ENCODE results near the gene THPO. TPM values are rescaled to one million over a fixed set of nuclear protein-coding genes. Genes with fewer than 3 reads are reported as not detected.
A peak's percentile ranks its signal among the peaks of the same experiment; 100 is the strongest.

THPO gene
- total RNA-seq, 2 donors from 2014 or later, result 0.17 TPM; not detected in 1

DNA sequence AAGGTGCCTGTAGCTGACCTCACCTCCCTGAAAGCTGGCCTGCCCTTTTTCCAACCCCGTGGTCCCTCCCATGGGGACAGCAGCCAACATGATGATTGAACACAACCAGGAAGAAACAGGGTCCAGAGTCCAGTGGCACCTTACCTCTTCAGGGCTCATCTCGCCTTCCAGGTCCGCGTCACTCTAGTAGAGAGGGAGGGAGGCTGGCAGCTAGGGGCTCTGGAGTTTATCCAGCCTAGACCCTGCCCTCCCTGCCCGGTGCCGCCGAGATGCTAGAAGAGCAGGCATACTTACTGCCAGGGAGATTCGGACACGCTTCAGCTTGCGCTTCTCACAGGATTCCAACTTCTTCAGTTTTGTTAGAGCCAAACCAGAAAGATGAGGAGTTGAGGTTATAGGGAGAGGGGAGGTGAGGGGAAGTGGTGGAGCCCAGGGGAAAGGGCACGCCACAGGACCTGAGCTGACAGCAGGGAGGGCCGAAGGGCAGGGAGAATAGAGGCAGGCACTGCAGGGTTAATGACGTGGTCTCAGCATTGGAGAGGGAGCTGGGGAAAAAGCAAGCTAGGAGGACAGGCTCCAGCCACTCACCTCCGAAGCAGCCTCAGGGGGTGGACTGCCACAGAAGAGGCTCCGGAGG lies 25.7 kb downstream of the THPO start:
- no peaks in the 10 kb centered on the region for H3K27me3 ChIP-seq
- H3K36me3 ChIP-seq, result no peaks in the 10 kb centered on the region
- intact Hi-C loops (cut with DNase I), result no loop called here
- DNase-seq, result peak; percentile 95
- peak overlapping the region; percentile 83 for H3K27ac ChIP-seq
- peak overlapping the region; percentile 28 to 57 for H3K9ac ChIP-seq (ENCODE audit: low read depth in 2 of 2, low read length in 2 of 2)
- TF ChIP-seq, protein P1, sequence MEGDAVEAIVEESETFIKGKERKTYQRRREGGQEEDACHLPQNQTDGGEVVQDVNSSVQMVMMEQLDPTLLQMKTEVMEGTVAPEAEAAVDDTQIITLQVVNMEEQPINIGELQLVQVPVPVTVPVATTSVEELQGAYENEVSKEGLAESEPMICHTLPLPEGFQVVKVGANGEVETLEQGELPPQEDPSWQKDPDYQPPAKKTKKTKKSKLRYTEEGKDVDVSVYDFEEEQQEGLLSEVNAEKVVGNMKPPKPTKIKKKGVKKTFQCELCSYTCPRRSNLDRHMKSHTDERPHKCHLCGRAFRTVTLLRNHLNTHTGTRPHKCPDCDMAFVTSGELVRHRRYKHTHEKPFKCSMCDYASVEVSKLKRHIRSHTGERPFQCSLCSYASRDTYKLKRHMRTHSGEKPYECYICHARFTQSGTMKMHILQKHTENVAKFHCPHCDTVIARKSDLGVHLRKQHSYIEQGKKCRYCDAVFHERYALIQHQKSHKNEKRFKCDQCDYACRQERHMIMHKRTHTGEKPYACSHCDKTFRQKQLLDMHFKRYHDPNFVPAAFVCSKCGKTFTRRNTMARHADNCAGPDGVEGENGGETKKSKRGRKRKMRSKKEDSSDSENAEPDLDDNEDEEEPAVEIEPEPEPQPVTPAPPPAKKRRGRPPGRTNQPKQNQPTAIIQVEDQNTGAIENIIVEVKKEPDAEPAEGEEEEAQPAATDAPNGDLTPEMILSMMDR (IDR thresholded peaks at IDR 0.05), result no peak
- H3K9me3 ChIP-seq, result no peaks in the 10 kb centered on the region
- no peak overlapping the region for H3K4me3 ChIP-seq
- no peaks in the 10 kb centered on the region for H3K4me1 ChIP-seq

DNA sequence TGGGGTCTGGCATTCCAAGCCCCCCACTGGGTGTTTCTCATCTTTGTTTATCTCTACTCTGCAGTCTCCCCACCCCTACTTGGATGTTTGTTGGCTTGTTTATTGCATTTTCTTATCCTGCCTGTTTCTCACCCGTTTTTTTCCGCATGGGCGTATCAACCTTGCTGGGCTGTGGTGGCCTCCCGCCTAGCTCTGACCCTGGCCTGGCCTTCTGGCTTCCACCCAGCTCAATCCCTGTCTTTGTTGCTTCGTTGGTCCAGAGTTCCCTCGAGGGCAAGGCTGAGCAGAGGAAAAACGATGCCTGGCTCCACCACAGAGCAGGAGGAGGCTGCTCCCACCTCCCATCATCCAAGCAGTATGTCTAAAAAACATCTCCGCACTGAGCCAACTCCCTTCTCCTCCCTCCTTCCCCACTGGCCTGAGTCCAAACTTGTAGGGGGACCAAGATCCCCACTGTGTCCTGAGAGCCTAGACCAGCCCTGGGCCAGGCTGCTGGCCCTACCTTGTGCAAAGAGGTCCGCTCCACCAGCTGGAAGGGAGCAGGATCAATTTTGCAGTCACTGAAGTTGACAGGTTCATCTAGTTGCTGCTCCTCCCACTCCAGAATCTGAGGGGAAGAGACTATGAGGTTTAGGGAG lies 26.4 kb downstream of the THPO start:
- H3K36me3 ChIP-seq, result no peaks in the 10 kb centered on the region
- no peak for DNase-seq
- H3K9me3 ChIP-seq, result no peaks in the 10 kb centered on the region
- peak overlapping the region in 1 of 2 donors; percentile 57 for H3K9ac ChIP-seq (ENCODE audit: low read depth in 2 of 2, low read length in 2 of 2)
- TF ChIP-seq, protein P1 (IDR thresholded peaks at IDR 0.05), result no peak
- intact Hi-C loops (cut with DNase I), result no loop called here
- peak overlapping the region; percentile 83 for H3K27ac ChIP-seq
- no peaks in the 10 kb centered on the region for H3K4me1 ChIP-seq
- no peaks in the 10 kb centered on the region for H3K27me3 ChIP-seq
- H3K4me3 ChIP-seq, result no peak overlapping the region

DNA sequence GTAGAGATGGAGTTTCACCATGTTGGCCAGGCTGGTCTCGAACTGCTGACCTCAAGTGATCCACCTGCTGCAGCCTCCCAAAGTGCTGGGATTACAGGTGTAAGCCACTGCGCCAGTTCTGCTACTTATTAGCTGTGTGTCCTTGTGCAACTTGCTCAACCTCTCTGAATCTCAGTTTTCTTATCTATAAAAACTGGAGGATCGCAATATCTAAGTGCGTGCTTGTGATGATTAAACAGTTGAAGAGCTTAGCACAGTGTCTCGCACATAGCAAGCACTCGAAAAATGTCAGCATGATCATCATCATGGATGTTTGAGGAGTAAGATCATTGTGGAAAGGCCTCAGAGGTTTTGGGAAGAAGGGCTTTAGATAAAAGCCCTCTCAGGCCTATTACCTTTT lies 27.4 kb downstream of the THPO start:
- Histone ChIP-seq H3K36me3 (no peaks in the 10 kb centered on the region), H3K27ac (no peak overlapping the region), H3K9me3 (no peaks in the 10 kb centered on the region), H3K4me3 (no peak overlapping the region), H3K27me3 (no peaks in the 10 kb centered on the region), H3K9ac (ENCODE audit: low read depth in 2 of 2, low read length in 2 of 2) (no peak overlapping the region), H3K4me1 (peaks cover under 1% of the 10 kb centered on the region)
- TF ChIP-seq, protein P1 (IDR thresholded peaks at IDR 0.05), result no peak
- no peak for DNase-seq
- intact Hi-C loops (cut with DNase I), result no loop called here

DNA sequence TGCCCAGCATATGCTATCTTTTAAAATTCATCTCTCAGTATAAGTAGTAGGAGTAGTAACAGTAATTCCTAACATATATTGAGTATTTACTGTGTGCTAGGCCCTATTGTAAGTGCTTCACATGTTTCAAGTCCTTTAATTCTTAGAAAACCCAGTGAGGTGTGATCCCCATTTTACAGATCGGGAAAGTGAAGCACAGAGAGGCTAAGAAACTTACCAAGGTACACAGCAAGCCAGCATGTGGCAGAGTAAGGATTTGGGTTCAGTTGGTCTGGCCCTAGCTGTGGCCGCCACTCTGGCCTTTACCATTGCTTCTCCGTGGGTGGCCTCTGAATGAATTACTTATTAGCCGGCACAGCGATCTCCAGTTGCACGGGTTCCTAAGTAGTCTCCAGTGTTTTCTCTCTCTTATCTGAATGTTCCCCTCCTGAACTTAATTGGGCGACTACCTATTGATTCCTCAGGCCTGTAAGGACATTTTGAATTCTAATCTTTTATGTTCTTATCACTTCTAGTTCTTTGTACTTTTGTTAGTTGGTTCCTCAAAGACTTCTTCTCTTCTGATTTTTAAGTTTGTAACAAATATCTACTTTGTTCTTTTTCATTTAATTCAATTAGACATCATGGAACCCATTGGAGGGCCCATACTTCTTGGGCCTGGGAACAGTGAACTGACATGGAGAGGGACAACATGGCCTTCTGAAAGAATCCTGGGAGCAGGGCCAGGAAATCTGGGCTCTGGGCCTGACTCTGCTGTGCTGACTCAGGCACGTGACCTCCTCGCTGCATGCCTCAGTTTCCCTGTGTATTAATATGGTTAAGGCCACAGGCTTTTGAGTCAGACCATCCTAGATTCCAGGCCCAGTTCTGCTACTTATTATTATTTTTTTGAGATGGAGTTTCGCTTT lies 28.2 kb downstream of the THPO start:
- H3K36me3 ChIP-seq, result no peaks in the 10 kb centered on the region
- DNase-seq, result no peak
- H3K9ac ChIP-seq (ENCODE audit: low read depth in 2 of 2, low read length in 2 of 2), result no peak overlapping the region
- no peak overlapping the region for H3K27ac ChIP-seq
- H3K27me3 ChIP-seq, result no peaks in the 10 kb centered on the region
- H3K4me3 ChIP-seq, result no peak overlapping the region
- H3K9me3 ChIP-seq, result no peaks in the 10 kb centered on the region
- intact Hi-C loops (cut with DNase I), result no loop called here
- peaks cover 5% of the 10 kb centered on the region for H3K4me1 ChIP-seq
- TF ChIP-seq, protein P1 (IDR thresholded peaks at IDR 0.05), result no peak

DNA sequence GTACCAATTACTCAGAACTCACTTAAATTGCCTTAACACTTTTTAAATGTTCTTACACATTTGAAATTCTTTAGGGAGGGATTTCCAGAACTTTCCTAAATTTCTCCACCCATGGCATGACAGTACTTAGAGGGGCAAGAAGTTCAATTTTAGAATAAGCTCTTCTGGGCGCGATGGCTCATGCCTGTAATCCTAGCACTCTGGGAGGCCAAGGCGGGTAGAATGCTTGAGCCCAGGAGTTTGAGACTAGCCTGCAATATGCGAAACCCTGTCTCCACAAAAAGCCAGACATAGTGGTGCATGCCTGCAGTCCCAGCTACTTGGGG lies 30.0 kb downstream of the THPO start:
- Histone ChIP-seq H3K27me3 (no peaks in the 10 kb centered on the region), H3K9me3 (no peaks in the 10 kb centered on the region), H3K4me3 (no peak overlapping the region), H3K27ac (no peak overlapping the region), H3K36me3 (no peaks in the 10 kb centered on the region), H3K4me1 (peaks cover 5% of the 10 kb centered on the region), H3K9ac (ENCODE audit: low read depth in 2 of 2, low read length in 2 of 2) (no peak overlapping the region)
- intact Hi-C loops (cut with DNase I), result no loop called here
- TF ChIP-seq, protein P1 (IDR thresholded peaks at IDR 0.05), result no peak
- no peak for DNase-seq

Measured in colonic mucosa (tissue), 4 donors.